GM18867 (cell line): ENCODE results near the gene SPAG9.
"Not testable (repeated sequence)": the region's sequence is repeated elsewhere in the genome, so short reads cannot be mapped to it uniquely, and the experiment has no call there.

Experiments used
- ATAC-seq: cut with Tn5 transposase; IDR thresholded peaks from one replicate; pipeline ENCODE4 v1.9.1; 2021; ENCODE audit warnings: mild to moderate bottlenecking, moderate library complexity; ENCODE audit not compliant: unreplicated experiment

SPAG9 gene

GRCh38 chr17:50941676-50942048, 179.0 kb downstream of the SPAG9 start:
- ATAC-seq = not testable (repeated sequence)

- ATAC-seq = no peak
These were observed 180.6 kb downstream of the SPAG9 start for GRCh38 chr17:50939795-50940684.

GRCh38 chr17:50939542-50939794, 181.2 kb downstream of the SPAG9 start:
- no peak for ATAC-seq

GRCh38 chr17:50938821-50939541, 181.7 kb downstream of the SPAG9 start:
- no peak for ATAC-seq

GRCh38 chr17:50935996-50936266, 184.7 kb downstream of the SPAG9 start:
- ATAC-seq = no peak

GRCh38 chr17:50935221-50935995, 185.3 kb downstream of the SPAG9 start:
- ATAC-seq = no peak

GRCh38 chr17:50934672-50935220, 185.9 kb downstream of the SPAG9 start:
- no peak for ATAC-seq

GRCh38 chr17:50934161-50934560, 186.5 kb downstream of the SPAG9 start:
- no peak for ATAC-seq

GRCh38 chr17:50931144-50931908, 189.3 kb downstream of the SPAG9 start:
- ATAC-seq = peak; percentile 76

- no peak for ATAC-seq
These were observed 192.0 kb downstream of the SPAG9 start for GRCh38 chr17:50928646-50929045.

- no peak for ATAC-seq
These were observed 193.4 kb downstream of the SPAG9 start for GRCh38 chr17:50927287-50927686.

GRCh38 chr17:50926523-50926922, 194.1 kb downstream of the SPAG9 start:
- no peak for ATAC-seq

- no peak for ATAC-seq
These were observed 195.3 kb downstream of the SPAG9 start for GRCh38 chr17:50925296-50925891.

GRCh38 chr17:50924800-50925199, 195.9 kb downstream of the SPAG9 start:
- ATAC-seq = no peak

GRCh38 chr17:50924300-50924699, 196.4 kb downstream of the SPAG9 start:
- no peak for ATAC-seq

GRCh38 chr17:50923611-50924010, 197.1 kb downstream of the SPAG9 start:
- ATAC-seq = no peak

- ATAC-seq = no peak
These were observed 197.8 kb downstream of the SPAG9 start for GRCh38 chr17:50922721-50923405.

- ATAC-seq = no peak
These were observed 198.6 kb downstream of the SPAG9 start for GRCh38 chr17:50922107-50922506.

GRCh38 chr17:50920891-50921586, 199.6 kb downstream of the SPAG9 start:
- no peak for ATAC-seq
